K562 (cell line): ENCODE measurements around the gene CD37. TPM values are rescaled to one million over a fixed set of nuclear protein-coding genes. Genes with fewer than 3 reads are reported as not detected.

Experiments
- ATAC-seq: fragments of 200-7000 bp; cut with Tn5 transposase; 3 replicates; pipeline ENCODE4 v1.9.1; 2020; ENCODE audit warnings: moderate library complexity
- BruUV-seq: library from RNA; stranded (reverse); fragments of 400-500 nt; replicated peaks from 2 replicates; lab custom pipeline; 2021; lab: Mats Ljungman, UMichigan
- CTCF ChIA-PET: fragments of 300-600 bp; formaldehyde crosslinking; extraction: SDS; loops from one replicate; lab custom pipeline; 2021; ENCODE audit warnings: low intra/inter-chr PET ratio; lab: Yijun Ruan, JAX
- POLR2A ChIA-PET: fragments of 300-600, 350-650 bp; sonication (Branson Sonifier 250); formaldehyde crosslinking; extraction: SDS; loops from one replicate; lab custom pipeline; 2021; ENCODE audit warnings: antibody characterized with exemption, inconsistent platforms; lab: Yijun Ruan, JAX
- DNase-seq, 4 experiments: peaks; one replicate each; pipeline versions ENCODE4 v3.0.0 to v3.0.0-alpha.2; 2011 to 2018; ENCODE audit warnings: low spot score in 3 of 4, mixed read lengths in 3 of 4; ENCODE audit errors: extremely low read depth in 1 of 4
- FAIRE-seq: peaks from 2 replicates; lab custom pipeline; 2011; peaks lifted over from hg19 to GRCh38; lab: Jason Lieb, UNC
- H2AFZ ChIP-seq: 2 replicates; pipeline ENCODE4 v1.6.0; 2011; ENCODE audit warnings: low read depth, low read length, control low read depth, inconsistent platforms
- H3K27ac ChIP-seq: fragments of 200-600 bp; 3 replicates; pipeline ENCODE4 v1.8.0; 2011; ENCODE audit warnings: low read depth, mild to moderate bottlenecking, control low read depth, inconsistent platforms, low read length, moderate library complexity, mixed read lengths; ENCODE audit errors: extremely low read depth
- H3K27me3 ChIP-seq, 2 experiments: fragments of 300-600 bp in 1 of 2; 2 replicates in 1 of 2; 3 replicates in 1 of 2; pipeline versions ENCODE4 v1.6.0 to v1.8.0; 2011; ENCODE audit warnings: inconsistent platforms in 2 of 2, low read length in 2 of 2, mild to moderate bottlenecking in 1 of 2, mixed read lengths in 1 of 2, moderate library complexity in 1 of 2; ENCODE audit not compliant: control insufficient read depth in 2 of 2, insufficient read depth in 2 of 2
- H3K36me3 ChIP-seq: fragments of 300-600 bp; 3 replicates; pipeline ENCODE4 v1.8.0; 2011; ENCODE audit warnings: mild to moderate bottlenecking, low read length, inconsistent platforms; ENCODE audit not compliant: control insufficient read depth, insufficient read depth
- H3K4me1 ChIP-seq, 2 experiments: fragments of 200-600 bp in 1 of 2; replicated peaks in 1 of 2; 2 replicates in 1 of 2; 3 replicates in 1 of 2; pipeline versions ENCODE4 v1.5.1 to v1.8.0; 2011; ENCODE audit warnings: inconsistent platforms in 2 of 2, low read length in 2 of 2, mild to moderate bottlenecking in 1 of 2, mixed read lengths in 1 of 2, moderate library complexity in 1 of 2; ENCODE audit not compliant: control insufficient read depth in 2 of 2, insufficient read depth in 2 of 2
- H3K4me2 ChIP-seq: 2 replicates; pipeline ENCODE4 v1.6.1; 2011; ENCODE audit warnings: low read length, control low read depth, inconsistent platforms, mixed read lengths; ENCODE audit not compliant: insufficient read depth
- H3K4me3 ChIP-seq: fragments of 200-600 bp; sonication (generic), shearing (Covaris generic); 2 replicates; pipeline ENCODE4 v1.5.1; 2016; ENCODE audit warnings: control low read depth, inconsistent platforms
- H3K79me2 ChIP-seq: fragments of 200-600 bp; 3 replicates; pipeline ENCODE4 v1.8.0; 2011; ENCODE audit warnings: low read length, inconsistent platforms; ENCODE audit not compliant: control insufficient read depth, insufficient read depth
- H3K9ac ChIP-seq, 2 experiments: 2 replicates each; pipeline versions ENCODE4 v1.6.0 to v1.6.1; 2011; ENCODE audit warnings: low read depth in 2 of 2, low read length in 2 of 2, control low read depth in 1 of 2, inconsistent platforms in 1 of 2, mild to moderate bottlenecking in 1 of 2, mixed read lengths in 1 of 2; ENCODE audit not compliant: insufficient read depth in 1 of 2
- H3K9me1 ChIP-seq: one replicate; pipeline ENCODE4 v1.6.0; 2011; ENCODE audit warnings: inconsistent platforms, mild to moderate bottlenecking, low read length, moderate library complexity; ENCODE audit not compliant: control insufficient read depth, insufficient read depth
- H3K9me3 ChIP-seq: replicated peaks from 2 replicates; pipeline ENCODE4 v1.5.1; 2011; ENCODE audit warnings: low read depth, low read length, inconsistent platforms; ENCODE audit not compliant: control insufficient read depth, insufficient read depth
- H4K20me1 ChIP-seq: replicated peaks from 2 replicates; pipeline ENCODE4 v1.6.1; 2011; ENCODE audit warnings: low read length, inconsistent platforms, mixed read lengths; ENCODE audit not compliant: control insufficient read depth, insufficient read depth
- CBX5 ChIP-seq: IDR thresholded peaks from 2 replicates; pipeline ENCODE4 v1.6.1; 2014; ENCODE audit warnings: low read depth, borderline replicate concordance
- ELF2 ChIP-seq: fragments of 250-450 bp; sonication (Bioruptor Pico); IDR thresholded peaks from 2 replicates; pipeline ENCODE4 v1.5.0; 2021; ENCODE audit warnings: mild to moderate bottlenecking
- FOS ChIP-seq: IDR thresholded peaks from 3 replicates; pipeline ENCODE4 v1.6.1; 2011; ENCODE audit not compliant: insufficient read length; ENCODE audit errors: extremely low read depth
- MTA3 ChIP-seq: fragments of 450-650 bp; formaldehyde crosslinking; IDR thresholded peaks from 2 replicates; pipeline ENCODE4 v1.6.1; 2017; ENCODE audit warnings: mild to moderate bottlenecking, borderline replicate concordance
- NFYB ChIP-seq: IDR thresholded peaks from 2 replicates; pipeline ENCODE4 v1.6.1; 2011; ENCODE audit warnings: mild to moderate bottlenecking, moderate library complexity; ENCODE audit not compliant: insufficient read length; ENCODE audit errors: extremely low read depth
- PRPF4 ChIP-seq: fragments of 200-400 bp; formaldehyde crosslinking; IDR thresholded peaks from one replicate; pipeline ENCODE4 v1.6.1; 2017; ENCODE audit warnings: low read length, low read depth, mild to moderate bottlenecking; ENCODE audit not compliant: insufficient read depth, poor library complexity, severe bottlenecking
- YBX1 ChIP-seq: fragments of 450-650 bp; IDR thresholded peaks from 2 replicates; pipeline ENCODE4 v1.7.1; 2016; ENCODE audit warnings: mild to moderate bottlenecking
- ZNF143 ChIP-seq: sonication (generic); formaldehyde crosslinking; IDR thresholded peaks from 2 replicates; pipeline ENCODE4 v1.9.0; 2022; ENCODE audit warnings: mild to moderate bottlenecking, missing genetic modification reagents
- ZNF644 ChIP-seq: fragments of 200-800 bp; sonication (Bioruptor generic); IDR thresholded peaks from 2 replicates; pipeline ENCODE4 v1.6.1; 2016; ENCODE audit warnings: low read depth, missing genetic modification characterization, missing compliant biosample characterization
- ZNF717 ChIP-seq: fragments of 250-450 bp; sonication (Bioruptor Pico); IDR thresholded peaks from 2 replicates; pipeline ENCODE4 v1.5.0; 2021
- WGBS: fragments of 100-300 bp; shearing (Covaris generic); methylation state at CpG from one replicate; pipeline ENCODE4 v1.1.6; 2016; ENCODE audit warnings: low coverage, mixed read lengths; ENCODE audit not compliant: insufficient coverage; ENCODE audit errors: missing lambda C conversion rate; 5-methylcytosine and 5-hydroxymethylcytosine counted together
- in situ Hi-C: fragments of 300-500 bp; cut with MboI; formaldehyde crosslinking; loops from 4 replicates; pipeline ENCODE4 v1.15.0; 2018; ENCODE audit warnings: inconsistent platforms, mixed read lengths
- intact Hi-C: fragments of 100-400 bp; cut with micrococcal nuclease; formaldehyde crosslinking; loops from 2 replicates; pipeline ENCODE4 v1.14.2; 2022
- polyA plus RNA-seq, 8 experiments: library from polyadenylated mRNA; depleted of rRNA in 4 of 8; stranded (reverse) in 5 of 8; unstranded in 3 of 8; fragments of >200 nt; fragmentation: Nextera tagmentation in 2 of 8; fragmentation: Illumina TruSeq in 1 of 8; extraction: Ambion mirVana in 2 of 8; extraction: Trizol in 1 of 8; gene quantifications; 2 replicates each; pipeline versions ENCODE4 v1.2.1 to v1.2.3, GENCODE V29; 2011 to 2014; ENCODE audit warnings: inconsistent platforms in 1 of 8, missing spikeins in 1 of 8
- total RNA-seq, 7 experiments: library from RNA; depleted of rRNA in 6 of 7; stranded (reverse); fragments of >200 nt in 6 of 7; fragmentation: Illumina TruSeq in 2 of 7; extraction: Trizol in 2 of 7; gene quantifications; 2 replicates each; pipeline versions ENCODE4 v1.2.1 to v1.2.3, GENCODE V29; 2011 to 2021; ENCODE audit warnings: low replicate concordance in 1 of 7
- TF ChIP-seq, protein P1 (sequence below): sonication (generic); formaldehyde crosslinking; IDR thresholded peaks from 2 replicates; pipeline ENCODE4 v1.5.0; 2020; ENCODE audit warnings: missing genetic modification reagents
- TF ChIP-seq, protein P2 (sequence below): sonication (generic); formaldehyde crosslinking; IDR thresholded peaks from 2 replicates; pipeline ENCODE4 v1.9.0; 2022; ENCODE audit warnings: mild to moderate bottlenecking, missing genetic modification reagents
- TF ChIP-seq, protein P3 (sequence below), 2 experiments: fragments of 450-650 bp; IDR thresholded peaks; 2 replicates each; pipeline ENCODE4 v1.6.1; 2018; ENCODE audit warnings: mild to moderate bottlenecking in 2 of 2, low read depth in 1 of 2; ENCODE audit not compliant: partially characterized antibody in 2 of 2

The CD37 gene
- total and polyA plus RNA-seq, 9 of the 15 experiments (the other 6 are each of a cell fraction or from before 2014, with no cell fraction given) = 2.5 to 19.0 (median 7.4) TPM

DNA sequence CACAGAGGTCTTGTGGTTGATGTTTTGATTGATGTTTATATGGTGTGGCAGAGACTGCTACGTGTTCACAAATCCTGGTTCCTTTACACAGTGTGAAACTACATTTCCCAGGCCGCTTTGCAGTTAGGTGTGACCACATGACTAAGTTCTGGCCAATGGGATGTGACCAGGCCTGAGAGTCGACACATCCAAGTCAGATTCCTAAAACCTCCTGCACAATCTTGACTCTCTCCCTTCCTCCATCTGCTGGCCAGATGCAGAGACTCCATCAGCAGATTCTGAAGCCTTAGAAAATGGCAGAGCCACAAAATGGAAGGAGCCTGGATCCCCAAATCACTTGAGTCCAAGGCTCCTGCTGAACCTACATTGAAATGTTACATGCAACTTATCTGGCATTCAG, 12.6 kb downstream of the CD37 start (continued):
- TF ChIP-seq CBX5 (no peak), YBX1 (no peak), FOS (peak; percentile 63), ELF2 (no peak)
- TF ChIP-seq, protein P1, sequence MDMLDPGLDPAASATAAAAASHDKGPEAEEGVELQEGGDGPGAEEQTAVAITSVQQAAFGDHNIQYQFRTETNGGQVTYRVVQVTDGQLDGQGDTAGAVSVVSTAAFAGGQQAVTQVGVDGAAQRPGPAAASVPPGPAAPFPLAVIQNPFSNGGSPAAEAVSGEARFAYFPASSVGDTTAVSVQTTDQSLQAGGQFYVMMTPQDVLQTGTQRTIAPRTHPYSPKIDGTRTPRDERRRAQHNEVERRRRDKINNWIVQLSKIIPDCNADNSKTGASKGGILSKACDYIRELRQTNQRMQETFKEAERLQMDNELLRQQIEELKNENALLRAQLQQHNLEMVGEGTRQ (CRISPR knock-in tag) = peak; percentile 93

DNA sequence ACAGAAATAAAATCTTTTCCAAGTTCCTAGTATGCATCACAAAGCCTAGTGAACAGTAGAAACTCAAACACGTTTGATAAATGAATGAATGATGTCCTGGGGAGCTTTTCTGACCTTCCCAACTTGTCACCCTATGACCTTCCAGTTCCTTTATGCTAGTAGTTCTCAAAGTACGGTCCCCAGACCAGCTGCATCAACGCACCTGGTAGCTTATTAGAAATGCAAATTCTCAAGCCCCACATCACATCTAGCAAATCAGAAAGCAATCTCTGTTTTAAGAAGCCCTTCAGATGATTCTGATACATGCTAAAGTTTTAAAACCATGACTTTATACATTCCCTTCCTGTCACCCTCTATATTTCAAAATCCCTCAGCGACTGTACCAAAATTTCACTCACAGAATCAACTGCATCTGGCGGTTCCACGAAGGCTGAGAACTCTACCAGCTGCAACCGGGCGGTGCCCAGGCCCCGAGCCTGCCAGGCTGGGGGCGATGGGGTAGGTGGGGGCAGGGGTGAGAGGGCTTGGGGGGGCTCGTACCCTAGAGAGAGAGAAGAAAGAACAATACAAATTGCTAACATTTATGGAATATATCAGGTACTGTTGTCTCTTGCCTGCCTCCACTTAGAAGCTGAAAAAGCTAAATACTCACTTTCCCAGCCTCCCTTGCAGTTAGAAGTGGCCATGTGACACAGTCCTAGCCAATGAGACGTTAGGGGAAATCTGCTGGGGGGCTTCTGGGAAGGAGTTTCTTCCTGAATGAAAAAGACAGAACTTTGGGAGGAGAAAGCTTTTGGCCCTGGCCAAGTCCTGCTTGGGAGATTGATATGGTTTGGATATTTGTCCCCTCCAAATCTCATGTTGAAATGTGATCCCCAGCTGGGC, 13.3 kb downstream of the CD37 start:
- no peaks in the 10 kb centered on the region for H3K27me3 ChIP-seq
- H3K4me1 ChIP-seq = peaks cover 0 to 5% of the 10 kb centered on the region in 2 experiments; a peak in 3 of 5 replicates
- peaks cover 40% of the 10 kb centered on the region; the same call in 2 of the 3 replicates for H3K36me3 ChIP-seq
- DNase-seq (no peak), ATAC-seq (peak; percentile 53; the same call in 1 of the 3 replicates), FAIRE-seq (peak; percentile 15)
- in situ Hi-C loops (no loop called here), intact Hi-C loops (no loop called here)
- H4K20me1 ChIP-seq = no peaks in the 10 kb centered on the region
- no peaks in the 10 kb centered on the region for H3K9me1 ChIP-seq
- H3K4me2 ChIP-seq = no peak overlapping the region
- H3K79me2 ChIP-seq = no peaks in the 10 kb centered on the region
- no peak overlapping the region for H3K9ac ChIP-seq
- 74% methylated on average over 7 of the region's 12 CpGs for WGBS
- no TSS peak for BruUV-seq
- peak overlapping the region; percentile 64 for H2AFZ ChIP-seq
- ChIA-PET POLR2A (interaction anchor here (0.5 to 0.9 kb wide), 5 partner anchors 10 to 74 kb away, joined by 3 to 4 read pairs (median 3); no protein-coding TSS in a partner anchor), CTCF (no interaction called here)
- H3K4me3 ChIP-seq = no peak overlapping the region
- H3K27ac ChIP-seq = no peak overlapping the region
- H3K9me3 ChIP-seq = no peaks in the 10 kb centered on the region
- no peak for TF ChIP-seq MTA3
- TF ChIP-seq, protein P2, sequence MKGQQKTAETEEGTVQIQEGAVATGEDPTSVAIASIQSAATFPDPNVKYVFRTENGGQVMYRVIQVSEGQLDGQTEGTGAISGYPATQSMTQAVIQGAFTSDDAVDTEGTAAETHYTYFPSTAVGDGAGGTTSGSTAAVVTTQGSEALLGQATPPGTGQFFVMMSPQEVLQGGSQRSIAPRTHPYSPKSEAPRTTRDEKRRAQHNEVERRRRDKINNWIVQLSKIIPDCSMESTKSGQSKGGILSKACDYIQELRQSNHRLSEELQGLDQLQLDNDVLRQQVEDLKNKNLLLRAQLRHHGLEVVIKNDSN (CRISPR knock-in tag) = peak; percentile 70
- TF ChIP-seq ZNF644 (tag) = peak; percentile 30; the same call in 1 of the 2 replicates
- TF ChIP-seq ZNF717 = no peak
- TF ChIP-seq NFYB = peak; percentile 82
- TF ChIP-seq, protein P3, sequence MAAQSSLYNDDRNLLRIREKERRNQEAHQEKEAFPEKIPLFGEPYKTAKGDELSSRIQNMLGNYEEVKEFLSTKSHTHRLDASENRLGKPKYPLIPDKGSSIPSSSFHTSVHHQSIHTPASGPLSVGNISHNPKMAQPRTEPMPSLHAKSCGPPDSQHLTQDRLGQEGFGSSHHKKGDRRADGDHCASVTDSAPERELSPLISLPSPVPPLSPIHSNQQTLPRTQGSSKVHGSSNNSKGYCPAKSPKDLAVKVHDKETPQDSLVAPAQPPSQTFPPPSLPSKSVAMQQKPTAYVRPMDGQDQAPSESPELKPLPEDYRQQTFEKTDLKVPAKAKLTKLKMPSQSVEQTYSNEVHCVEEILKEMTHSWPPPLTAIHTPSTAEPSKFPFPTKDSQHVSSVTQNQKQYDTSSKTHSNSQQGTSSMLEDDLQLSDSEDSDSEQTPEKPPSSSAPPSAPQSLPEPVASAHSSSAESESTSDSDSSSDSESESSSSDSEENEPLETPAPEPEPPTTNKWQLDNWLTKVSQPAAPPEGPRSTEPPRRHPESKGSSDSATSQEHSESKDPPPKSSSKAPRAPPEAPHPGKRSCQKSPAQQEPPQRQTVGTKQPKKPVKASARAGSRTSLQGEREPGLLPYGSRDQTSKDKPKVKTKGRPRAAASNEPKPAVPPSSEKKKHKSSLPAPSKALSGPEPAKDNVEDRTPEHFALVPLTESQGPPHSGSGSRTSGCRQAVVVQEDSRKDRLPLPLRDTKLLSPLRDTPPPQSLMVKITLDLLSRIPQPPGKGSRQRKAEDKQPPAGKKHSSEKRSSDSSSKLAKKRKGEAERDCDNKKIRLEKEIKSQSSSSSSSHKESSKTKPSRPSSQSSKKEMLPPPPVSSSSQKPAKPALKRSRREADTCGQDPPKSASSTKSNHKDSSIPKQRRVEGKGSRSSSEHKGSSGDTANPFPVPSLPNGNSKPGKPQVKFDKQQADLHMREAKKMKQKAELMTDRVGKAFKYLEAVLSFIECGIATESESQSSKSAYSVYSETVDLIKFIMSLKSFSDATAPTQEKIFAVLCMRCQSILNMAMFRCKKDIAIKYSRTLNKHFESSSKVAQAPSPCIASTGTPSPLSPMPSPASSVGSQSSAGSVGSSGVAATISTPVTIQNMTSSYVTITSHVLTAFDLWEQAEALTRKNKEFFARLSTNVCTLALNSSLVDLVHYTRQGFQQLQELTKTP (IDR thresholded peaks at IDR 0.05; ENCODE audit: low read depth in 1 of 2, partially characterized antibody in 2 of 2) = peak in 1 of 2 experiments; percentile 75
- TF ChIP-seq ZNF143 (CRISPR knock-in tag) = 0 out of 2 replicates have a peak, but pooled peaks have one; percentile 39
- TF ChIP-seq PRPF4 = no peak
